ENCODE measurements around the gene HDAC10.

The HDAC10 gene

DNA sequence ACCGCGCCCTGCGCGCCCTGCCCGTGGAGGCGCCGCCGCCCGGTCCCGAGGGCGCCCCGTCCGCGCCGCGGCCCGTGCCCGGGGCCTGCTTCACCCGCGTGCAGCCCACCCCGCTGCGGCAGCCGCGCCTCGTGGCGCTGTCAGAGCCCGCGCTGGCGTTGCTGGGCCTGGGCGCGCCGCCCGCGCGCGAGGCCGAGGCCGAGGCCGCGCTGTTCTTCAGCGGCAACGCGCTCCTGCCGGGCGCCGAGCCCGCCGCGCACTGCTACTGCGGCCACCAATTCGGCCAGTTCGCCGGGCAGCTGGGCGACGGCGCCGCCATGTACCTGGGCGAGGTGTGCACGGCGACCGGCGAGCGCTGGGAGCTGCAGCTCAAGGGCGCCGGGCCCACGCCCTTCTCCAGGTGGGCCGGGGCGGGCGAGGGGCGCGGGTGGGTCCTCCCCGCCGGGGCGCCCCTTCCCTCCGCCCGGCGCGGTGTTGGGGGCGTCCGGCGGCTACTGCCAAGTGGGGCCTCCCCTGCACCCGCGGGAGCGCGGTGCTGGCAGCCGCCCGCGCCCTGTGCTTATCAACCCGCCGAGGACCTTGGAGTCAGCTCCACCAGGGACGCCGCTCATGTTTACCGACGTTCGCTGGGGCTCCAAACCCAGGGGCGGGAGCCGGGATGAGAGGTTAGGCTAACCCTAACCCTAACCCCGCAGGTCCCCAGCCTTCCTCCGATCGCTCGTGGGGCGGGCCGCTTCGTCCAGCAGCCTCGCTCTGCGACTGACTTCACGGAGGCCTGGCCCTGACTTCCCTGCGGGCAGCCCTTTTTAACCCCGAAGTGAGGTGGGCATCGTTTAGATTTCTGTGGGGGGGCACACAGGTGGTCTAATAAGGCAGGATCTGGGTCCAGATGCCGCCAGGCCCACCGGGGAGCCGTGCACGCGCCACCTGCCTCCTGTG, 49.6 kb downstream of the HDAC10 start:
- peak overlapping the region; percentile 79 for H3K4me3 ChIP-seq (ENCODE audit: low read depth, low read length)
- H3K27ac ChIP-seq (ENCODE audit: low read depth, low read length) = no peak overlapping the region
- no peaks in the 10 kb centered on the region for H3K9me3 ChIP-seq (ENCODE audit: control insufficient read depth, insufficient read depth, low read length)
- 0 out of 2 replicates have a peak, but pooled peaks cover 6% of the 10 kb centered on the region for H3K4me1 ChIP-seq (ENCODE audit: control insufficient read depth, insufficient read depth, low read length)
- peaks cover 30% of the 10 kb centered on the region for H3K36me3 ChIP-seq (ENCODE audit: control insufficient read depth, insufficient read depth, low read length)
- H3K9ac ChIP-seq (ENCODE audit: low read depth, low read length) = peak overlapping the region; percentile 24; the same call in 1 of the 2 replicates
- H3K27me3 ChIP-seq (ENCODE audit: control insufficient read depth, insufficient read depth, low read length) = no peaks in the 10 kb centered on the region

GRCh38 chr22:50200461-50201190, 50.4 kb downstream of the HDAC10 start, which contains the start of gene SELENOO:
Gene SELENOO, plus strand, starts transcription at chr22:50201011. Its CDS starts 26 bp downstream, at chr22:50201037.
- peak within 1 kb of the TSS; percentile 28 for H3K27ac ChIP-seq (ENCODE audit: low read depth, low read length)
- peaks cover 32% of the 10 kb centered on the region for H3K36me3 ChIP-seq (ENCODE audit: control insufficient read depth, insufficient read depth, low read length)
- no peaks in the 10 kb centered on the region for H3K9me3 ChIP-seq (ENCODE audit: control insufficient read depth, insufficient read depth, low read length)
- no peaks in the 10 kb centered on the region for H3K27me3 ChIP-seq (ENCODE audit: control insufficient read depth, insufficient read depth, low read length)
- H3K4me3 ChIP-seq (ENCODE audit: low read depth, low read length) = peak within 1 kb of the TSS; percentile 79
- H3K4me1 ChIP-seq (ENCODE audit: control insufficient read depth, insufficient read depth, low read length) = 0 out of 2 replicates have a peak, but pooled peaks cover 6% of the 10 kb centered on the region
- peak within 1 kb of the TSS; percentile 24; the same call in 1 of the 2 replicates for H3K9ac ChIP-seq (ENCODE audit: low read depth, low read length)

GRCh38 chr22:50199829-50200460, 51.1 kb downstream of the HDAC10 start:
- peak overlapping the region; percentile 23; the same call in 1 of the 2 replicates for H3K9ac ChIP-seq (ENCODE audit: low read depth, low read length)

GRCh38 chr22:50199251-50199721, 51.8 kb downstream of the HDAC10 start:
- H3K9me3 ChIP-seq (ENCODE audit: control insufficient read depth, insufficient read depth, low read length) = no peaks in the 10 kb centered on the region
- H3K4me3 ChIP-seq (ENCODE audit: low read depth, low read length) = peak overlapping the region; percentile 79; the same call in 1 of the 2 replicates
- 0 out of 2 replicates have a peak, but pooled peaks cover 6% of the 10 kb centered on the region for H3K4me1 ChIP-seq (ENCODE audit: control insufficient read depth, insufficient read depth, low read length)
- H3K9ac ChIP-seq (ENCODE audit: low read depth, low read length) = no peak overlapping the region
- no peaks in the 10 kb centered on the region for H3K27me3 ChIP-seq (ENCODE audit: control insufficient read depth, insufficient read depth, low read length)
- H3K27ac ChIP-seq (ENCODE audit: low read depth, low read length) = peak overlapping the region; percentile 20
- peaks cover 42% of the 10 kb centered on the region for H3K36me3 ChIP-seq (ENCODE audit: control insufficient read depth, insufficient read depth, low read length)

More at GRCh38 chr22:50199829-50200460, 51.1 kb downstream of the HDAC10 start:
- H3K4me1 ChIP-seq (ENCODE audit: control insufficient read depth, insufficient read depth, low read length) = 0 out of 2 replicates have a peak, but pooled peaks cover 6% of the 10 kb centered on the region
- peaks cover 35% of the 10 kb centered on the region for H3K36me3 ChIP-seq (ENCODE audit: control insufficient read depth, insufficient read depth, low read length)
- H3K4me3 ChIP-seq (ENCODE audit: low read depth, low read length) = peak overlapping the region; percentile 79
- H3K9me3 ChIP-seq (ENCODE audit: control insufficient read depth, insufficient read depth, low read length) = no peaks in the 10 kb centered on the region
- no peaks in the 10 kb centered on the region for H3K27me3 ChIP-seq (ENCODE audit: control insufficient read depth, insufficient read depth, low read length)
- peak overlapping the region; percentile 28 for H3K27ac ChIP-seq (ENCODE audit: low read depth, low read length)

DNA sequence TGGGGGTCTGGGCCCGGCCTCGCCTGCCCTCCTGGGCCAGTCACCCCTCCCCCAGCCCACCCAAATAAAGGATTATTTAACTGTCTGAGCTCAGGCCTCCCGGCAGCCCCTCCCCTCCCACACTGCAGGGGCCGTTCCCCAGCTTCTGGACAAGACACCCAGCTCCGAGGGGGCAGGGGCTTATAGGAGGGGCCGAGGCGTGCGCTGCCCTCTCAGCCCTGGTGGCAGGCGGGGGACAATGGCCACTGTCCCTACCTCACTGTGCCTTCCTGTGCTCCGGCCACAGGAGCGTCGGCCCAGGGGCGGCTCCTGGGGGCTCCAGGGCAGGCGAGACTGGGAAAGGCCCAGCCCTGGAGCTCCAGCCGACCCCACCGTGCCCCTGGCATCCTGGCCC, 52.4 kb downstream of the HDAC10 start:
- H3K9me3 ChIP-seq (ENCODE audit: control insufficient read depth, insufficient read depth, low read length) = no peaks in the 10 kb centered on the region
- H3K36me3 ChIP-seq (ENCODE audit: control insufficient read depth, insufficient read depth, low read length) = peaks cover 49% of the 10 kb centered on the region
- no peak overlapping the region for H3K4me3 ChIP-seq (ENCODE audit: low read depth, low read length)
- H3K27ac ChIP-seq (ENCODE audit: low read depth, low read length) = no peak overlapping the region
- no peak overlapping the region for H3K9ac ChIP-seq (ENCODE audit: low read depth, low read length)
- no peaks in the 10 kb centered on the region for H3K27me3 ChIP-seq (ENCODE audit: control insufficient read depth, insufficient read depth, low read length)
- 0 out of 2 replicates have a peak, but pooled peaks cover 6% of the 10 kb centered on the region for H3K4me1 ChIP-seq (ENCODE audit: control insufficient read depth, insufficient read depth, low read length)

DNA sequence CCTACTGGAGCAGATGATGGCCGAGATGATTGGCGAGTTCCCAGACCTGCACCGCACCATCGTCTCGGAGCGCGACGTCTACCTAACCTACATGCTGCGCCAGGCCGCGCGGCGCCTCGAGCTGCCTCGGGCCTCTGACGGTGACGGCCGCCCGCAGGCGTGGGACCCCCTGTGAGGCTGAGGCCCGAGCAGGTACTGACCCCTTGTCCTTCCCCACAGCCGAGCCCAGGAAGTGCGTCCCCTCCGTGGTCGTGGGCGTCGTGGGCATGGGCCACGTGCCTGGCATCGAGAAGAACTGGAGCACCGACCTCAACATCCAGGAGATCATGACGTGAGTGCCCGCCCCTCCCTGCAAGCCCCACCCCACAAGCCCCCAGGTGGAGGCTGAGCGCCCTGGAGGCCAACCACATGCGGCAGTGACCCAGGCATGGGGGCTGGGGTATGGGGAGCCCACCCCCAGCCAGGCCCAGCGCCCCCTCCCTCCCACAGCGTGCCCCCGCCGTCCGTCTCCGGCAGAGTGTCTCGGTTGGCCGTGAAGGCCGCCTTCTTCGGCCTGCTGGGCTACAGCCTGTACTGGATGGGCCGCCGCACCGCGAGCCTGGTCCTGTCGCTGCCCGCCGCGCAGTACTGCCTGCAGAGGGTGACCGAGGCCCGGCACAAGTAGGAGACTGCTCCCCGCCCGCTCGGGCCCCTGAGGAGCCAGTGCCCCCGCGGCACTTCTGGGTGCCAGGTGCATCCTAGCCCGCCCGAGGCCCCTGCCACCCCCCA, 53.0 kb downstream of the HDAC10 start:
- Histone ChIP-seq H3K36me3 (ENCODE audit: control insufficient read depth, insufficient read depth, low read length) (peaks cover 48% of the 10 kb centered on the region), H3K4me3 (ENCODE audit: low read depth, low read length) (no peak overlapping the region), H3K9ac (ENCODE audit: low read depth, low read length) (no peak overlapping the region), H3K27ac (ENCODE audit: low read depth, low read length) (no peak overlapping the region), H3K27me3 (ENCODE audit: control insufficient read depth, insufficient read depth, low read length) (no peaks in the 10 kb centered on the region), H3K9me3 (ENCODE audit: control insufficient read depth, insufficient read depth, low read length) (no peaks in the 10 kb centered on the region), H3K4me1 (ENCODE audit: control insufficient read depth, insufficient read depth, low read length) (0 out of 2 replicates have a peak, but pooled peaks cover 6% of the 10 kb centered on the region)

DNA sequence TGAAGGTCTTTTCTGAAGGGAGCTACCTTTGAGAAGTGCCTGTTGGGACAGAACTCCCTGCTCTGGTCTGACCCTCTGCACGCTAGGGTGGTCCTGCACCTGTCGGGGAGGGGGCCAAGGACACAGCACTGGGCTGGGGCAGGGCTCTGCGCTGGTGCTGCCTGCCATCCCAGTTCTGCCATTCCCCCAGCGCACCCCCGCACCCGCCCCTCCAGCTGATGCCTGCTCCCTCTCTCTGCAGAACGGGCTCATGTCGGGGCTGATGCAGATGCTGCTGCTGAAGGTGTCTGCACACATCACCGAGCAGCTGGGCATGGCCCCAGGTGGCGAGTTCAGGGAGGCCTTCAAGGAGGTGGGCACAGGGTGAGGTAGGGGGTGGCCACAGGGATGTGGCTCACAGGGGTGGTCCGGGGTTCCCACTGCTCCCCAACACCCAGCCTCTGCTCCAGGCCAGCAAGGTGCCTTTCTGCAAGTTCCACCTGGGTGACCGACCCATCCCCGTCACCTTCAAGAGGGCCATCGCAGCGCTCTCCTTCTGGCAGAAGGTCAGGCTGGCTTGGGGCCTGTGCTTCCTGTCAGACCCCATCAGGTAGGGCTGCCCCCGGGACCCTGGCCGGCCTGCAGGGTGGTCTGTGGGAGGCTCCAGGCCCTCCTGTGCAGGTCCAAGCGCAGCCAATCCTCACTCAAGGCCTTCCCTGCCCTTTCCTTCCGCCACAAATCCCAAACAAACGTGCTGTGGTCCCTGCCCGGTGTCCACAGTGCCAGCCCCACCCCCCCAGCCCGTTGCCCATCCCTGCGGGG, 53.9 kb downstream of the HDAC10 start:
- Histone ChIP-seq H3K9me3 (ENCODE audit: control insufficient read depth, insufficient read depth, low read length) (no peaks in the 10 kb centered on the region), H3K36me3 (ENCODE audit: control insufficient read depth, insufficient read depth, low read length) (peaks cover 45% of the 10 kb centered on the region), H3K27me3 (ENCODE audit: control insufficient read depth, insufficient read depth, low read length) (no peaks in the 10 kb centered on the region), H3K9ac (ENCODE audit: low read depth, low read length) (no peak overlapping the region), H3K4me1 (ENCODE audit: control insufficient read depth, insufficient read depth, low read length) (0 out of 2 replicates have a peak, but pooled peaks cover 6% of the 10 kb centered on the region), H3K27ac (ENCODE audit: low read depth, low read length) (no peak overlapping the region), H3K4me3 (ENCODE audit: low read depth, low read length) (no peak overlapping the region)

GRCh38 chr22:50196256-50196655, 54.8 kb downstream of the HDAC10 start:
- Histone ChIP-seq H3K4me3 (ENCODE audit: low read depth, low read length) (no peak overlapping the region), H3K27ac (ENCODE audit: low read depth, low read length) (no peak overlapping the region), H3K27me3 (ENCODE audit: control insufficient read depth, insufficient read depth, low read length) (no peaks in the 10 kb centered on the region), H3K4me1 (ENCODE audit: control insufficient read depth, insufficient read depth, low read length) (0 out of 2 replicates have a peak, but pooled peaks cover 6% of the 10 kb centered on the region), H3K36me3 (ENCODE audit: control insufficient read depth, insufficient read depth, low read length) (peaks cover 48% of the 10 kb centered on the region), H3K9ac (ENCODE audit: low read depth, low read length) (no peak overlapping the region), H3K9me3 (ENCODE audit: control insufficient read depth, insufficient read depth, low read length) (no peaks in the 10 kb centered on the region)

Data from HUES48 (cell line).